Measurements from ENCODE around the gene CDO1.

CDO1 gene

GRCh38 chr5:115785381-115786065 is 30.9 kb downstream of the CDO1 start:
- DNase-seq (ENCODE audit: low spot score) = no peak

- no peak for DNase-seq (ENCODE audit: low spot score)
Measured at GRCh38 chr5:115778417-115778816, 38.0 kb downstream of the CDO1 start.

GRCh38 chr5:115776989-115777388 is 39.5 kb downstream of the CDO1 start:
- no peak for DNase-seq (ENCODE audit: low spot score)

- DNase-seq (ENCODE audit: low spot score) = no peak
Measured at GRCh38 chr5:115775999-115776398, 40.5 kb downstream of the CDO1 start.

- no peak for DNase-seq (ENCODE audit: low spot score)
Measured at GRCh38 chr5:115774684-115775083, 41.8 kb downstream of the CDO1 start.

GRCh38 chr5:115772731-115773475 is 43.6 kb downstream of the CDO1 start:
- DNase-seq (ENCODE audit: low spot score) = no peak

GRCh38 chr5:115770466-115770865 is 46.0 kb downstream of the CDO1 start:
- DNase-seq (ENCODE audit: low spot score) = peak; percentile 7

- no peak for DNase-seq (ENCODE audit: low spot score)
Measured at GRCh38 chr5:115767424-115767823, 49.0 kb downstream of the CDO1 start.

- DNase-seq (ENCODE audit: low spot score) = no peak
Measured at GRCh38 chr5:115766608-115767007, 49.9 kb downstream of the CDO1 start.

GRCh38 chr5:115758356-115758755 is 58.1 kb downstream of the CDO1 start:
- DNase-seq (ENCODE audit: low spot score) = no peak

- no peak for DNase-seq (ENCODE audit: low spot score)
Measured at GRCh38 chr5:115755675-115756074, 60.8 kb downstream of the CDO1 start.
